Measurements from ENCODE around the gene IGLON5. TPM values are rescaled to one million over a fixed set of nuclear protein-coding genes. Genes with fewer than 3 reads are reported as not detected.

The IGLON5 gene
- total RNA-seq, 4 donors from 2014 or later = not detected

- Histone ChIP-seq H3K27ac (peak overlapping the region in 1 of 4 donors; percentile 1), H3K4me3 (no peak overlapping the region), H3K4me1 (peaks cover 13 to 19% of the 10 kb centered on the region in 2 donors), H3K27me3 (no peaks in the 10 kb centered on the region), H3K9me3 (no peaks in the 10 kb centered on the region), H3K36me3 (no peaks in the 10 kb centered on the region)
- DNase-seq = no peak
- in situ Hi-C loops (cut with MboI; ENCODE audit: low sequenced_read_pairs in 4 of 4) (no loop called here), intact Hi-C loops (cut with DNase I; ENCODE audit: low total_unique reads) (loop anchor here (10.0 kb wide), 1 partner anchor 324 kb away; no protein-coding TSS in a partner anchor)
- no peak for ATAC-seq
- TF ChIP-seq POLR2A (IDR thresholded peaks at IDR 0.05) (no peak), CTCF (IDR thresholded peaks at IDR 0.05 in 4 of 5, conservative IDR thresholded peaks at IDR 0.05 in 1 of 5) (no peak)
These were observed 49.8 kb downstream of the IGLON5 start for GRCh38 chr19:51361239-51361638.

GRCh38 chr19:51364200-51365106, 53.0 kb downstream of the IGLON5 start:
- Histone ChIP-seq H3K4me1 (peaks cover 13 to 19% of the 10 kb centered on the region in 2 donors), H3K27ac (peak overlapping the region; percentile 91 to 98 (median 94)), H3K27me3 (no peaks in the 10 kb centered on the region), H3K9me3 (no peaks in the 10 kb centered on the region), H3K4me3 (peak overlapping the region in 1 of 4 donors; percentile 95), H3K36me3 (no peaks in the 10 kb centered on the region)
- intact Hi-C loops (cut with DNase I; ENCODE audit: low total_unique reads) (loop anchor here (5.0 to 10.0 kb wide), 6 partner anchors 257 to 1597 kb away; partner anchors contain the start of genes AP2A1, ASPDH, CTU1 and JOSD2), in situ Hi-C loops (cut with MboI; ENCODE audit: low sequenced_read_pairs in 4 of 4) (no loop called here)
- DNase-seq (no peak), ATAC-seq (no peak)
- TF ChIP-seq CTCF (IDR thresholded peaks at IDR 0.05 in 4 of 5, conservative IDR thresholded peaks at IDR 0.05 in 1 of 5) = no peak
- no peak for TF ChIP-seq POLR2A (IDR thresholded peaks at IDR 0.05)

DNA sequence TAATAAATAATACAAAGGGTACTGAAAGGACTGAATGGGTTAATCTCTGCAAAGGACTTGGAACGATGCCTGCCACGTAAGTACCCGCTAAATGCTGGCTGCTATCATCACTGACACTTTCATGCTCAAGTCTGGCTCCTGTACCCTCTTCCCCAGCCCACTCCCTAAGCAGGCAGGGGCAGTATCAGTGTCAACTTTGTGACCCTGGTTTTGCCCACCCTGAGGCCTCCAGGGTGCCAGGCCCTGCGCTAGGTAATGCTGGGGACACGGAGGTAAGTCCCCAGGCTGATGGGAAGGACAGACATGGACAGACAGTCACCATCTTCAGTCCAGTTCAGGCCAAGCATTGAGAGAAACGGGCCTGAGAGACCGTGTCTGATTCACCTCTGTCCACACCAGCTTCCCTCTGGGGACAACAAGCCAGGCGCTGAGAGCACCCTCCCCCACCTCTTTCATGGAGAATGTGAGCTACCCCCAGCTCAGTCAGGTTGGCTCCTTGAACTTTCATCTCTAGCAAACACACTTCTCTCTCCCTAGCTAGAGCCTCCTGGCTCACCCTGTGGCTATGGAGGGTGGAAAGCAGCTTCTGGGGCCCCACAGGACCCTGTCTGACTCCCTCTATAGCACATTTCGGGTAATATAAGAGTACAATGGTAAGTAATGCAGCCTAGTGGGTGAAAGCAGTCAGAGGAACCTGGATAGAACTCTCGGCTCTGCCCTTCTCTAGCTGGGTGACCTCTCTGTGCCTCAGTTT, 53.9 kb downstream of the IGLON5 start:
- no peak for TF ChIP-seq POLR2A (IDR thresholded peaks at IDR 0.05)
- Histone ChIP-seq H3K27ac (peak overlapping the region; percentile 91 to 98 (median 94)), H3K27me3 (no peaks in the 10 kb centered on the region), H3K9me3 (no peaks in the 10 kb centered on the region), H3K4me3 (peak overlapping the region; percentile 76 to 95 (median 90)), H3K4me1 (peaks cover 13 to 19% of the 10 kb centered on the region in 2 donors), H3K36me3 (no peaks in the 10 kb centered on the region)
- intact Hi-C loops (cut with DNase I; ENCODE audit: low total_unique reads) = loop anchor here (5.0 to 10.0 kb wide), 6 partner anchors 258 to 1598 kb away; partner anchors contain the start of genes AP2A1, ASPDH, CTU1 and JOSD2
- ATAC-seq (peak; percentile 22 to 28), DNase-seq (peak; percentile 32 to 57)
- in situ Hi-C loops (cut with MboI; ENCODE audit: low sequenced_read_pairs in 4 of 4) = no loop called here

DNA sequence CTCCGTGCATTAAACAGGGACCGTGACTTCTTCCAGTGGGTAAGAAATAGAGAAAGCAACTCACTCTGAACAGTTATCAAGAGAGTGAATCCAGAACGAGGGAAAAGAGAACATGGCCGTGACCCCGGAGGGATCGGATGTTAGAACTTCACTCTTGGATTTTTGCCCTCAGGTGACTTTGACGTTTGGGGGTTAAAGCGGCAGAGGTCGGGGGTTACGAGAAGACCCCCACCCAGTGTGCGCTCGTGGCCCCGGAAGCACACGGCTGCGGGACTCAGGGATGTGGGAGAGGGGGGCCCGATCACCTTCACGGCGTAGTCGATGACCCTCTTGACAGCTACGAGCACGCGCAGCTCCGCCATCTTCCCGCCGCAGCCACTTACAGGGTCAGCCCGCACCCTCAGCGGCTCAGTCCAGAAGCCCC, 54.5 kb downstream of the IGLON5 start, which contains the start of gene ETFB:
Gene ETFB, minus strand, starts transcription at position 424 of the 424 bp plus-strand sequence. Its CDS starts 62 bp downstream, at position 362.
- in situ Hi-C loops (cut with MboI; ENCODE audit: low sequenced_read_pairs in 4 of 4) = no loop called here
- Histone ChIP-seq H3K36me3 (no peaks in the 10 kb centered on the region), H3K27ac (peak within 1 kb of the TSS; percentile 91 to 98 (median 94)), H3K4me3 (peak within 1 kb of the TSS; percentile 88 to 95 (median 92)), H3K27me3 (no peaks in the 10 kb centered on the region), H3K9me3 (no peaks in the 10 kb centered on the region), H3K4me1 (peaks cover 13 to 19% of the 10 kb centered on the region in 2 donors)
- peak; percentile 74 to 77 for TF ChIP-seq POLR2A (IDR thresholded peaks at IDR 0.05)
- TF ChIP-seq CTCF (IDR thresholded peaks at IDR 0.05 in 4 of 5, conservative IDR thresholded peaks at IDR 0.05 in 1 of 5) = no peak
- DNase-seq (no peak), ATAC-seq (peak; percentile 1 to 5)
- intact Hi-C loops (cut with DNase I; ENCODE audit: low total_unique reads) = loop anchor here (2.0 to 10.0 kb wide), 8 partner anchors 259 to 1599 kb away; partner anchors contain the start of genes AP2A1, ASPDH, CTU1 and JOSD2
